ENCODE data around the gene EGFL8.

DNA sequence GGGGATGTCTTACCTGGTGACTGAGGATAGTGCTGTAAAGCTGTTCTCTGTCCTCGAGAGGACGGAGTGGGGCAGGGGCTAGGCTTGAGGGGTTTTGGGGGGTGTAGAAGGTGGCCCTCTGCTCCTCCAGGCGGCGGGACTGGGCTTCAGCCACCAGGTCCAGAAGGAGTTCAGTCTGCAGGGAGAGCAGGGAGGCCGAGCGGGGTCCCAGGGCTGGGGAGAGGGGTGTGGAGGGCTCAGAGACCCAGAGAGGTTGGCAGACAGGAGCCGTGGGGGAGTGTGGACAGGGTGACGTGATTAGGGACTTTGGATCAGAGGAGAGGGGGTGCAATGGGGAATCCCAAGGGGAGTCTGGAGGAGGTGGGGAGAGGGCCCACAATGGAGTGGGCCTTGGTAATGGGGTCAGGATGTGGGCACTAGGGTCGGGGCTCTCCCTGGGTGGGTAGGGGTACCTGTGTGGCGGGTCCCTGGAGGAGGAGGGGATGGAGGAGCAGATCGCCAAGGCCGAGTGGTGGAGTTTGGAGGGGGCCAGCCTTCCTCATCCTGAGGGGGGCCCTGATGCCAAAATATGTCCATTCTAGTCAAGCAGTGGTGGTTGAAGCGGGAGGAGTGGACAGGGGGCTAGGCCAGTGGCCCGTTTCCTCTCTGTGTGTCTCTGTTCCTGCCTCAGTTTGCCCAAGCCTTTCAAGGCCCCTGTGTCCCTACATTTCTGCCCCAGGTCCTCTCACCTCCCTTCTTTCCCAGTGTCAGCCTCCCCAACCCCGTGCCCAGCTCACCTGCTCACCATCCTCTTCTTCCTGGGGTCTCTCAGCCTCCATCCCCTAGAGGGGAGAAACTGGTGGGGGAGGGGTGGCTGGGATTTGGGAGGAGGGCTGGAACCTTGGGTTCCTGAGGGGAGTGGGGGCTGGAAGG, 27.6 kb downstream of the EGFL8 start:
- TF ChIP-seq, protein P1, sequence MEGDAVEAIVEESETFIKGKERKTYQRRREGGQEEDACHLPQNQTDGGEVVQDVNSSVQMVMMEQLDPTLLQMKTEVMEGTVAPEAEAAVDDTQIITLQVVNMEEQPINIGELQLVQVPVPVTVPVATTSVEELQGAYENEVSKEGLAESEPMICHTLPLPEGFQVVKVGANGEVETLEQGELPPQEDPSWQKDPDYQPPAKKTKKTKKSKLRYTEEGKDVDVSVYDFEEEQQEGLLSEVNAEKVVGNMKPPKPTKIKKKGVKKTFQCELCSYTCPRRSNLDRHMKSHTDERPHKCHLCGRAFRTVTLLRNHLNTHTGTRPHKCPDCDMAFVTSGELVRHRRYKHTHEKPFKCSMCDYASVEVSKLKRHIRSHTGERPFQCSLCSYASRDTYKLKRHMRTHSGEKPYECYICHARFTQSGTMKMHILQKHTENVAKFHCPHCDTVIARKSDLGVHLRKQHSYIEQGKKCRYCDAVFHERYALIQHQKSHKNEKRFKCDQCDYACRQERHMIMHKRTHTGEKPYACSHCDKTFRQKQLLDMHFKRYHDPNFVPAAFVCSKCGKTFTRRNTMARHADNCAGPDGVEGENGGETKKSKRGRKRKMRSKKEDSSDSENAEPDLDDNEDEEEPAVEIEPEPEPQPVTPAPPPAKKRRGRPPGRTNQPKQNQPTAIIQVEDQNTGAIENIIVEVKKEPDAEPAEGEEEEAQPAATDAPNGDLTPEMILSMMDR (IDR thresholded peaks at IDR 0.05) = no peak
- TF ChIP-seq POLR2A (IDR thresholded peaks at IDR 0.05) = no peak

All from tibial nerve (tissue), 3 donors.